Erythroblast (primary cell): ENCODE measurements around the gene TTC39A.

Experiments
- GATA1 ChIP-seq: IDR thresholded peaks from 2 replicates; pipeline ENCODE4 v1.6.1; 2011; ENCODE audit warnings: low read depth, mild to moderate bottlenecking, control low read depth, low read length, moderate library complexity
- POLR2A ChIP-seq: IDR thresholded peaks from 2 replicates; pipeline ENCODE4 v1.6.1; 2011; ENCODE audit warnings: mild to moderate bottlenecking, low read length

GRCh38 chr1:51373898-51374297 lies 43.5 kb upstream of the TTC39A start:
- TF ChIP-seq POLR2A (no peak), GATA1 (no peak)
